NCI-H146 treated with DMSO at 0.1 percent for 48 hours (cell line): Measurements from ENCODE around the gene GABRB3.

Experiments
- DNase-seq: peaks from one replicate; lab custom pipeline; 2025; ENCODE audit not compliant: unreplicated experiment; lab: John Stamatoyannopoulos, UW

The GABRB3 gene

DNA sequence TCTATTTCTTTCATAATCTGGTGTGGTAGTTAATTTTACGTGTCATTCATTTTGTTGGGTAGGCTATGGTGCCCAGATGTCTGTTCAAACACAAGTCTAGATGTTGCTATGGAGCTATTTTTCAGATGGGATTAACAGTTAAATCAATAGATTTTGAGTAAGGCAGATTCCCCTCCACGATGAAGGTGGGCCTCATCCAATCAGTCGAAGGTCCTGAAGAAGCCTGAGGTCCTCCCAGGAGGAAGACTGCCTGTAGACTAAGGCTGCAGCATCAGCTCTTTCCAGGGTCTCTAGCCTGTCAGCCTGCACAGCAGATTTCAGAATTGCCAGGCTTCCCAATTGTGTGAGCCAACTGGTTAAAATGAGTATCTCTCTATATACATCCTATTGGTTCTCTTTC is 92.9 kb downstream of the GABRB3 start:
- no peak for DNase-seq

DNA sequence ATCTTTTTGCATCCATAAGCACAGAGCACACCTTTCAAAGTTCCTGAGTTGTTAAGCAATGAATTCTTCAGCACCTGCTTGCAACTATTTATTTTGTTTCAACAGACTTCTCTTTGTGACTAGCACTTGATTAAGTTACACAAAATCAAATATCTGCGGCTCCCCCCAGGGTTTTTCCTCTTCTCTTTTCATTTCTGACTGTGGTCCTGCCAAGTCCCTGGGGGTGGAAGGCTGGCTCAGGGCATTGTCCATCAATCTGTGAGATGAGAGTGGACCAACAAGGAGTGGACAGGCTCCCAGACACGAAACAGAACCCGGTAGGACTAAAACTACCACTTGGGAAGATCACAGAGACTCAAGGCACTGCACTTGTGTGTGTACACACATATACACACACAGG is 96.8 kb downstream of the GABRB3 start:
- no peak for DNase-seq

DNA sequence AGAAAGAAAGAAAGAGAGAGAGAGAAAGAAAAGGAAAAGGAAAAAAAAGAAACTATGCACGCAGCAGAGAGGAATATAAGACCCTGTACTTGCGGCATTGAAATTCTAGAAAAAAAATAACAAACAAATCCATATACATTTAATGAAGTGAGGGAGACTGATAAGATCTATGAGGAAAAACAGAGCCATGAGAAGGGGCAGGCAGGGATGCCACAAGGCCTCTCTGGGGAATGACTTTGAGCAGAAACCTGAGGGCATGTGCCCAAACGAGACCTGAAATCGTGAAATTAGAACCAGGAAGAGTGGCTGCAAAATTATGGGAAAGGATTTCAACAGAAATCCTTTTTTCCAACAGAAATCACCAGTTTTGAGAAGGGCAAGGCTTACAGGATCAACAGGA is 98.4 kb downstream of the GABRB3 start:
- no peak for DNase-seq

DNA sequence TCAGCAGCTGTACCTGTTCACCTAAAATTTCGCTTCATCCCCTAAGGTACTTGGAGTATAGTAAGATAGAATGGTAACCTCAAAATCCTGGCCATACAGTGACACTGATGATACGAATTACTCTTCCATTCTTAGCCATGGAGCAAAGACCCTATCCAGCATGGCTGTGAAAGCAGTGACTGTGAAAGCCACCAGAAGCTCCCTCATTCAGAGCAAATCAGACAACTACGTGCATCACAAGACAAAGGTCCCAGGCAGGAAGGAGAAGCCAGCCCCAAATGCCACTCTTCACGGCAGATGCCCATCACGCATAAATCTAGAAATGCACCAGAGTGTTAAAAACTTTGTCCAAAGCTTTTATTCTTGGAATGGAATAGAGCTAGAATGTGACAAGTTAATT is 99.4 kb downstream of the GABRB3 start:
- DNase-seq, result no peak

DNA sequence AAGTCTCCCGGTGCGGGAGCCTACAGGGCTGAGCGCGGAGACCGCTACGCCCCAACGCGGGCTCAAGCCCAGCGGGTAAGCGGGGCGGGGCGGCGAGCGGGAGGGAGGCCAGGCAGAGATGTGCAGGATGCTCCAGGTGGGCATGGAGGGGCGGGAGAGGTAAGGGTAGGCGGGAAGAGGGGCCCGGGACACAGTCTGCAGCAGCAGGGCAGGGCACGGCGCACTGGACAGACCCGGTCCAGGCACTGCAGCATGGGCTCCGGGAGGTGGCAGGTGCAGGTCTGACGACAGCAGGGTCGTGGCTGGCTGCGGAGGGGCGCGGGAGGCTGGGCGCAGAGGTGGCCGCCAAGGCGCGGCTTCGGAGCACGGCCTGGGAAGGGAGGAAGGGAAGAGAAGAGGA is 102.8 kb downstream of the GABRB3 start:
- DNase-seq, result no peak

DNA sequence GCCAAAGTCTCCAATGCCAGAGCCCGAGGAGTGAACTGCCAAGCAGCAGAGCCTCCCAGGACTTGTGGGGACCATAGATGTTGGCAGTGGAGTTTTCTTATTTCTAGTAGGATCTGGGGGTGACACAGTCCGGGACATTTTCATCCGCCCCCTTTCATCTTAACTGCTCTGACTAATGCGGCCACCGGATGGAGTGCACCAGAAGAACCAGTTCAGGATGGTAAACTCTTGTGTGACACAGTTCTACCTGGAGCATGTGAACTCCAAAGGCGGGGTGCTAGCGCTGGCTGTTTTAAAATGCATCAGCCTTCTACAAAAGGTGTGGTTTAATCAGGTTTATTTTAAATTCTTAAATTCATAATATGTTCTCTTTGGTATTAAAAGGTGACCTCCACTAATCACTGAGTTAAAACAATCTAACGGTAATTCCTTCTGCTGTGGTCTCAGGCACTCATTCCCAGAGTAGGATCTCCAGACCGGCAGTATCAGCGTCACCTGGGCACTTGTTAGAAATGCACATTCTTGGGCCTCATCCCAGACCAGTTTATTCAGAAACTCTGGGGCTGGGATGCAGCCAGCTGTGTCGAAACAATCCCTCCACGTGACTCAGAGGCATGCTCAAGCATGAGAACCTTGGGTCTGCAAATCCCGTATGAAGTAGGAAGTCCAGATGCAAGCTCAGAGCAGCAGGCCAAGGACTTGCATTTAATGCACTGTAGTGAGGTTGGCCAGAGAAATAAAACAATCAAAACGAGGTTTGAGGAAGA is 105.5 kb downstream of the GABRB3 start:
- DNase-seq, result no peak

DNA sequence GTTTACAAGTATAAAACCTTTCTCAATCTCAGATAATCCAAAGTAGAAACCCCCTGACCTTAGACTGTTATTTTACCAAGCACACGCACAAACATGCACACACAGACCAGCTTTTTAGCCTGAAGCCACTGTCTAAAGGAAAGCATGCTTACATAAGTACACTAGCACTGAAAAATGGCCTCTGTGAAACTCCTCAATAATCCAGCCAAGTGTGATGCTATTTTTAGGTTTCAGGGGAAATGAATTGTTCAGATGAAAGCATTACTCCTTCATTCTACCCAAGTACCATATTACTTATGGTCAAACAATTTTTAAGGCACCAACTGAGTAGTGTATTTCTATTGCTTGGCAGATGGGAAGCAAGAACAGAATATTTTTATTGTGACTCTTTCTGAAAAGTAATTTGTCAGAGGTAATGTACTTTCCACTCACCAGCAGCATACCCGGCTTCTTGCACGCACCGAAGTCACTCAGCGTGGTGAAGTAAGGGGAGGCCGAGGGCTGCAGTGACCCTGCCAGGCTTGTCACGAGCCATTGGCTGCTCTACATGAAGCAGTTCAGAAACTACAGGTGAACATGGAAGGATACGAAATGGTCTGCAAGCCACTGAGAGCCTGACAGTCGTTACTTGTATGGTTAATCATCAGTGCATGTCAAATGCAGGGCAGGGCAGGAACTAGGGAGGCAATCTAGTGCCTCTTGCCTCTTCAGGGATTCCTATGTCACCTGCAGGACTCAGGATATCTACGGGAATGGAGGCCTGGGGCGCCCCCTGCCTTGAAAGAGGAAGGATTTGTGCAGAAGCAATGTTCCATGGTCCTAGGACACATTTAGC is 106.7 kb downstream of the GABRB3 start:
- DNase-seq, result no peak

DNA sequence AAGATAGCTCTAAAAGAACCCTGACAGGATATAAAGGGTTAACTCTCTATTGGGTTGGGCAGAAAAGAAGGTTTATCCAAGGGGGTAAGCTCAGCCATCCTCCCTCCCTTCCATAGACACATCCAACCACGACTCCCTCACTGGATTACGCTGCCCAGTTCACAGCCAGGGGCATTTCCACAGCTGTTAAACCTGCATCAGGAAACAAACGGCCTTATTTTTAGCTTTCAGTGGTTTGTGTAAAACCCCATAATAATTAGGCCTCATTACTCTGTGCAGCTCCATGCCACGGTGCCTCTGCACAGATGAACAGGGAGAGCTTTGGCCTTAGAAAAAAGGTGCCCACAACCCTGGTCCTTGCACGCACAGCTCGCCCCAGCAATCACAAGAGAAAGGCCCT is 110.6 kb downstream of the GABRB3 start:
- no peak for DNase-seq

DNA sequence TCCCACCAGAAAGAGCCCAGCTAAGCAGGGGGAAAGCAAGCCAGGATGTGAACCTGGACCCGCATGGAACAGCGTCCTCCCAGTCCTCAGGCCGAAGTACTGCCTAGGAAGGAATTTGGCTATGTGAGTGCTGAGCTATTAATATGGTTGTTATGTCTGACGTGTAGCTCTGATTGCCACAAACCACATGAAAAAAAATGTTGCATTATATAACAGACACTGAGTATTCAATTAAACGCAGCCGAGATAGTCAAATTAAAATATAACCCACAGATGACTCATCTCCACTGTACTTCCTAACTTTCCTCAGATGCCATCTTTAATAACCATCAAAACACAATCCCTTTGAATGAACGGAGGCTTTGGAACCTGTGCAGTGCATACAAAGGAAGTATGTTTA is 111.1 kb downstream of the GABRB3 start:
- no peak for DNase-seq

DNA sequence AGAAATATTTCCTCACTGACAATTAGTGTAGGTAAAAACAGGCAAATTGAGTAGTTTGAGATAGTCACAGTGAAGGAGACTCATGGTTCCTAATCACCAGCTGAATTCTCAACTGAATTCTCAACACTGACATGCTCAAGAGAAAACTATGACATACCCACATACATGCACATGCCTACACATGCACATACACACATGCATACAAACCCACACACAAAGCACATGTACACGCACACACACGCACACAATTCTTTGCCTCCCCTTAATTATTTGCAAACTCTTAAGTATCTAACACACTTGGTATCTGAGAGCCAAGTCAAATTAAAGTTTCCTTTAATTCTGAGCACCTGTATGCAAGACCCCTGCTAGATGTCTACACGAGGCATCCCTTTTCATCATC is 111.8 kb downstream of the GABRB3 start:
- no peak for DNase-seq

DNA sequence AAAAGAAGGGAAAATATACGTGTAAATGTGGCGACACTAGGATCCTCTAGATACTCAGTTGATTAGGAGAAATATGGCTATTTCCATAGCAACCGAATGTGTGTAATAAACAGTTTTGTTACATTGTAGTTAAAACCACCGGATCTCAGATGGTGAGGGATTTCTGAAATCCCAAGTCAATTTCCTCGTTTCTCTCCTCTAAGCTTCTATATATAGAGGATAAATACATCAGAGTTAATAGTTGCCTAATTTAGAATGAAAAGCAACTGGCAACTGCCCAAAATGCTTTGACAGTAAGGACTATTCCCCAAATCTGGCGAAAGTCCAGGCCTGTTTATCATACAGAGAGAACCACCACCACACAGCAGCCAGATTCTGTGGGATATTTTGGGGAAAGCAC is 112.6 kb downstream of the GABRB3 start:
- DNase-seq, result no peak

DNA sequence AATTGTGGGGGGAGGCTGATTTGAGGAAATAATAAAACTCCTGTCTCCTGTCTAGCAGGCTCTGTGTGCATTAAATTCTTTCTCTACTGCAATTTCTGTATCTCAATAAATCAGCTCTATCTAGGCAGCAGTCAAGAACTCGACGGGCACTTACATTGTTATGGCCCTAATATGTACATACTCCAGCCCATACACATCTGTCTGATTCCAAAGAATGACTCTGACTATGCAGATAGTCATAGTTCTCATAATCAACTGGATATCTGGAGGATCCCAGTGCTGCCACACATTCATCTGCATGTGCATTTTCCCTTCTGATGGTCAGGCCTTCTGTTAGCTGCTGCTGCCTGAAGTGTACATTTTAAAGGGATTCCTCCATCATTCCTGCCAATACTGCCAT is 114.6 kb downstream of the GABRB3 start:
- no peak for DNase-seq

DNA sequence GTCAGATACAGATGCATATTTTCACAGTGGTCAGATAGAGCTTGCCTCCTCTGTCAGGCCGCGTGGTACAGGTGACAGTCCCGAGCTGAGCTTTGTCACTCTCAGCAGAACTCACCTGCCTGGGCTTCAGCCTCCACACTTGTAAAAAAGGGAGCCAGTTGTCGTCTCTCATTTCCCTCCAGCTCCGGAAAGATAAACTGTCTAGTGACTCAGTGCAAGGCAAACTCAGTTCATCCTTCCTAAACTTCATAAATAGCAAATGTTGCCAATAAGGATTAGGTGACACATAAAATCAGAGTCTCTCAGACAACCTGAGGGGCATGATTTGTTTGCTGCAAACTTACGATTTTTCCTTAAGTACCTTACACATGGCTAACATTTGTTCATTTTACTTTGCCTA is 116.8 kb downstream of the GABRB3 start:
- no peak for DNase-seq

DNA sequence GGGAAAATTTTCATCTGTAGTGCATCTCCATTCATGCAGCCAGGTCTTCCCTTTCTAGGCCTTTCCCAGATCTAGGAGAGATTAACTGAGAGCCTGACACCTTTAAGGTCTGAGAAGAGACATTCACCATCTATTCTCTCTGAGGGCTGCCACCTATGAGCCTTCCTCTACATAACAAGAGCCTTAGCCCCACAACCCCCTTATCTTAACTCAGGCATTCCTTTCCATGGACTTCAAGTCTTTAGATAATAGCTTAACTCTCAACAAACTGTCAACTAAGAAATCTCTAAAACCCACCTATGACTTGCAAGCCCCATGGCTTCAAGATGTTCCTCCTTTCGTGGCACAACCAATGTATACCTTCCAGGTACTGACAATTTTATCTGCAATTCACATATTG is 121.0 kb downstream of the GABRB3 start:
- DNase-seq, result no peak

DNA sequence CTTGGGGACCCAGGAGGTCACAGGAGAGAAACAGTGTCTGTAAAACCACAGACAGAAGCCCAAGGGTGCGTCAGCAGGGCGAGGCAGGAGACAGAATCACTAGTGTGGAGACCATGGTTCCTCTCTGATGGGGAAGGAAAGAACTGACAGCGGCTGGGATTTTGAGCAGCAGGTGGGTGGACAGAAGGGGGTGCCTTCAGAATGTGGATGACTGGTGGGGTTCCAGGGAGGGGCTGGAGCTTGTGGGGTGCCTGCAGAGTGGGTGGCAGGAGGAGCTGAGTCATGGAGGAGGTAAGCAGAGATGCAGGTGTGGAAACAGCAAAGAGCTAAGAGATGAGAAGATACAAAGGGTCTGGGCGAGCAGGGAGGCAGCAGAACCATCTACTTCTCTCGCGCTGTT is 124.2 kb downstream of the GABRB3 start:
- no peak for DNase-seq

DNA sequence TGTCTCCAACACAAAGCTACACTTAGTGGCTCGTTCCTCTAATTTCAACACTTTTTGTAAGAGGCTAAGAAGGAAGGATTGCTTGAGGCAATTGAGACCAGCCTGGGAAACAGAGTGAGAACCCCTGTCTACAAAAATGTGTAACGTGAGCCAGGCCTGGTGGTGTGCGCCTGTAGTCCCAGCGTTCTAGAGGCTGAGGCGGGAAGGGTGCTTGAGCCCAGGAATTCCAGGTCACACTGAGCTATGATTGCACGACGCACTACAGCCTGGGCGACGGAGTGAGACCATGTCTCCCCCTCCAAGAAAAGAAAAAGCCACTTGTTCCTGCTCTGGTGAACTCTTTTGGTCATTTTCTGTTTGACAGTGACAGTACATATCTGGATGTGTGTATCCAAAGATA is 127.9 kb downstream of the GABRB3 start:
- no peak for DNase-seq

DNA sequence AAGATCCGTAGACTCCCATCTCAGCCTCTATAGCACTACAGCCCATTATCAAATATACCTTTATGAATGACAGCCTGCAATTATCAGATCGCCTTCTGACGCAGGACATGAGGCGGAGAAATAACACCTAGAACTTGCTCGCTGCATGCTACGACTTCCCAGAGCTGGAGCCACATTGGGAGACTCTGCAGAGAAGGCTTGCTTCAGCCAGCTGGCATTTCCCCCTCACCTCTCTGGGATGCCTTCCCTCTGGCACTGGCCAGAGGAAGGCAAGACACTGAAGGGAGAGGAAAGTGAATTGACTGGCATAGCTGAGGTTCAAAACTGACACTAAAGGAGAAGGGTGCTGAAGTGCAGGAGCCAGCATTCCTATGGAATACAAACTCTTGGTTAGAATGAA is 131.7 kb downstream of the GABRB3 start:
- DNase-seq, result no peak

DNA sequence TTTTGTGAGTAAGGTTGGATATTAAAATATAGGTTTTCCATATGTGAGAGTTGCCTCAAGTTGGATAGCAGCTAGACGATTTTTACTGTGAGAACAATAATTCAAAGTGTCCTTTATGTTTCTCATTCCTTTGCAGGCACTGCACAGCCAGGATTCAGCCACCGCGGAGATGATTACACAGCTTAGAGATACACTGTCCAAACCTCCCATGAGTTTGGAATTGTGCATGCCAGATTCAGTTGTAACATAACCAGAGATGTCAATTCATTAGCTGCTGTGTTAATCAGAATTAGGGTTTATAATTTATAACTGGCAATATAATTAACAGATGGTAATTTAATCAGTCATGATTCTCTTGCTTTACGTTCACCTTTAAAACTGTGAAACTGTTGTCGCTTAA is 132.3 kb downstream of the GABRB3 start:
- no peak for DNase-seq

DNA sequence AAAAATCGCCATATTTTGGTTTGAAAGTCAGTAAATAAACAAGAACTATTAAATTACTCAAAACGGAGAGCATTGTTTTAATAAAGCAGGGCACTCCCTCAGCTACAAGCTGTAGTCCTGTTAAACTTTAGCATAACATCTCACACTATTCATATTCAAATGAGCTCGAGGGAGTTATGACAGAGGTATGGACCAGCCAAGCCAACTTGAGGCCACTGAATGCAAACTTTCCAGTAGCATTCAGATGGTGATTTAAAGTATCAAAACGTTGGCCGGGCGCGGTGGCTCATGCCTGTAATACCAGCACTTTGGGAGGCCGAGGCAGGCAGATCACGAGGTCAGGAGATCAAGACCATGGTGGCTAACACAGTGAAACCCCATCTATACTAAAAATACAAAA is 132.9 kb downstream of the GABRB3 start:
- DNase-seq, result no peak

DNA sequence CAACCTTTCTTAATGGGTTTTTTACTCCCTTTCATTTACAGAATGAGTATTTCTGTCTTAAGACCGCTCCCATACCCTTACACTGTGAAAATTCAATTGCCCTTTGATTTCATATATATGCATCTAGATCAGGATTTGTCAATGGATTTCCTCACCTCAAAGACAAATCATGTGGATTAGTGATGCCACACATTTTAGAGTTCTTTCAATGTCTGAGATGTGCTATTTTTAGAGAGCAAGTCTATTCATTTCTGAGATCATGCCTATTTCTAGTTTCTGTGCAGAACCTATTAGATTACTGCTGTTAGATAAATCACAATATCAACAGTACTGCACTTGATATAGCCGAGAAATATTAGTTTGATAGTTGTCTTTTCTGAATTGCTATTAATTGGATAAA is 137.3 kb downstream of the GABRB3 start:
- DNase-seq, result no peak

DNA sequence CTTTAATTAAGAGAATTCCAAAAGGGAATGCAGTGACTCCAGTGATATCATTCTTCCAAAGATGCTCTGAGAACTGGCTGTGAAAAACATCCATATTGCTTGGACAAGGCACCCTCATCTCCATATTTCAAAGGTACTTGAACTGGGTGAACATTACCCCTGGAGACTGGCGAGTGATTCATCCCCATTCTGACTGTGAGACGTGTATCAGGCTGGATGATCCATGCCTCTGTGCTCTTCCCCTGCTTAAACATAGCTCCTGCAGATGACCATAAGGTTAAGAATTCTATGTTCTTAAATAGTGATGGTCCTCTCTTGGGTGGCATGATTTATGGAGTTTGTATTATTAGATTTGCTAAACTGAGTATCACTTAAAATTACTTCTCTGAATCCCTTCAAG is 137.8 kb downstream of the GABRB3 start:
- no peak for DNase-seq

DNA sequence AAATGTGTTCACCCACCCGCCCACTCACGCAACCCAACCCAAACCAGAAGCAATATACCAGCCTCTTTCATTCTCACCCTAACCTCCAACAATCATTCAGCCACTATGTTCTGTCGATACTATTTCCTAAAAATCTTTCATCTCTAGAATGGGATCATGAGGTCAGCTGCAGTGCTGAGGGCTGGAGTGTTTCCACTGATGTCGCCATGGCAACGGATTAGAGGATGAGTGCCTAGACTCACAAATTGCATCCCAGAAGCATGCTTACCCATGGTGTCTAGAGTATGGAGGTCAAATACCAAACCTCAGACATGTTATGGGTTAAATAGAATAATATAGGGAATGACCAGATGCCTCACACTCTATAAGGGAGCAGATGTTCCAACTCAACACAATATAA is 138.5 kb downstream of the GABRB3 start:
- DNase-seq, result no peak

DNA sequence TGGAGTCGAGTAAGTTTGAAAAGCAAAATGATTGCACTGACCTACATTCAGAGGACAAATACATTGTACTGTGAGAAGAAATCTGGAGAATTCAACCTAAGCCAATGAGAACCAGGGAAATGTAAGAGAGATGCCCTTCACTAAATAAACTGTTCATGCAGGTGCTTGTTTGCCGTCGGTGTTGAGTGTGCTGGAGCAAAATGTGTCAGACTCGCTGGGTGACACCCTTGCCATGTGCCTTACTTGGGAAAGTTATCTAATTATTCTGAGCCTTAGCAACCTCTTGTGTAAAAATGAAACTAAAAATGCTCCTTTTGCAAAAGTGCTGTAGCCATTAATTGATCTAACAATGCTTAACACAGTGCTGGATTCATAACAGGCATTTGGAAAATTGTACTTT is 140.4 kb downstream of the GABRB3 start:
- no peak for DNase-seq
